ENCODE results near the gene OR8I2.
"Not testable (repeated sequence)": the region's sequence is repeated elsewhere in the genome, so short reads cannot be mapped to it uniquely, and the experiment has no call there.

The OR8I2 gene

DNA sequence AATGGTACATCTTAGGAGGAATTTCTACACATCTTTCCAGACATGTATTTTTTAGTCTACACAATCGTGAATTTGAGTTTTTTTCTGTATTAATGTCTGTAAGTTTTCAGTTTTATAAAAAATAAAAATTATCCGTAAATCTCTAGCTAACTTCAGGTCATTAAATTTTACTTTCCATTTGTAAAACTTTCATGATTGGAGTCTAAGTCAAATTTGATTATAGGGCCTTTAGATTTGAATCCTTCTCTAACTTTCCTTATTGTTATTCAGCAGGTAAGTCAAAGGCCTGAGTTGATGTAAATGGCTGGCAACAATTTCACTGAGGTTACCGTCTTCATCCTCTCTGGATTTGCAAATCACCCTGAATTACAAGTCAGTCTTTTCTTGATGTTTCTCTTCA is at the start of gene OR8I2:
Gene OR8I2, plus strand, starts transcription at position 301 of the 400 bp plus-strand sequence. Its CDS starts 0 bp downstream, at position 301.
- no peak within 1 kb of the TSS for H3K4me3 ChIP-seq (ENCODE audit: low read depth, low read length)
- TF ChIP-seq, protein P1, sequence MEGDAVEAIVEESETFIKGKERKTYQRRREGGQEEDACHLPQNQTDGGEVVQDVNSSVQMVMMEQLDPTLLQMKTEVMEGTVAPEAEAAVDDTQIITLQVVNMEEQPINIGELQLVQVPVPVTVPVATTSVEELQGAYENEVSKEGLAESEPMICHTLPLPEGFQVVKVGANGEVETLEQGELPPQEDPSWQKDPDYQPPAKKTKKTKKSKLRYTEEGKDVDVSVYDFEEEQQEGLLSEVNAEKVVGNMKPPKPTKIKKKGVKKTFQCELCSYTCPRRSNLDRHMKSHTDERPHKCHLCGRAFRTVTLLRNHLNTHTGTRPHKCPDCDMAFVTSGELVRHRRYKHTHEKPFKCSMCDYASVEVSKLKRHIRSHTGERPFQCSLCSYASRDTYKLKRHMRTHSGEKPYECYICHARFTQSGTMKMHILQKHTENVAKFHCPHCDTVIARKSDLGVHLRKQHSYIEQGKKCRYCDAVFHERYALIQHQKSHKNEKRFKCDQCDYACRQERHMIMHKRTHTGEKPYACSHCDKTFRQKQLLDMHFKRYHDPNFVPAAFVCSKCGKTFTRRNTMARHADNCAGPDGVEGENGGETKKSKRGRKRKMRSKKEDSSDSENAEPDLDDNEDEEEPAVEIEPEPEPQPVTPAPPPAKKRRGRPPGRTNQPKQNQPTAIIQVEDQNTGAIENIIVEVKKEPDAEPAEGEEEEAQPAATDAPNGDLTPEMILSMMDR (IDR thresholded peaks at IDR 0.05; ENCODE audit: borderline replicate concordance, insufficient read depth, low read depth, low read length), result no peak

DNA sequence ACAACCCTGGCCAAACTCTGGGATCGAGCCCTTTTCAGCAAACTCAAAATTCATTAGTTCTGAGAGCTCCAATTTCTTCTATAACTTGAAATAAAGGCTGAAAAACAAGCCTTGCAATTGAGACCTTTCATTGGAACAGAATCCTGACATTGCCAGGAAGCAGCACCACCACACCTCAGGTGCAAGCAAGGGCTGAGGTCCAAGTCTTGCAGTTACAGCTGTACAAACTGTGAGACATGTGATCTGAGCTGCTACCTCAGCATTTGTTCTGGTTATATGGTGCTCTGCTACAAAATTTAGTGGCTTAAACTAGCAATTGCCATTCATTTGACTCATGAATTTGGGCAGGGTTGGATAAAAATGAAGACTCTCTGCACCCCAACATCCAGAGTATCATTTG is 47.6 kb upstream of the OR8I2 start:
- H3K4me3 ChIP-seq (ENCODE audit: low read depth, low read length), result no peak overlapping the region
- TF ChIP-seq, protein P1 (IDR thresholded peaks at IDR 0.05; ENCODE audit: borderline replicate concordance, insufficient read depth, low read depth, low read length), result no peak

DNA sequence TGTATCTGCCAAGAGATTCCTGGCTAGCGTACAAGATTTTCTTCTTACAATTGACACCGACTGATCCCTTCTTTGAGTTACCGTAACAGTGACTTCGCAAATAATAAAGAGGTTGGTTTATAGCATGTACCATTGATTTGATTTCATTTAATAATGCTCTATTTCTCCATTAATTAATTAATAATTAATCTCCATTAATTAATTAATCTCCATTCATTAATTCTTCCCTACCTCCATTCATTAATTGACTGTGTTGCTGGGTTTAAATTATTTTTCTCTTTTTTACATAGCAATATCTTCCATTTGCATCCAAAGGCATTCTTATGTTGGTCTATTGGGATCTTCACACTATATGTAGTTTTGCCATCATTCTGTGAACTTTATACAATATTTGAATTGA is 44.6 kb upstream of the OR8I2 start:
- no peak overlapping the region for H3K4me3 ChIP-seq (ENCODE audit: low read depth, low read length)
- TF ChIP-seq, protein P1 (IDR thresholded peaks at IDR 0.05; ENCODE audit: borderline replicate concordance, insufficient read depth, low read depth, low read length), result no peak

DNA sequence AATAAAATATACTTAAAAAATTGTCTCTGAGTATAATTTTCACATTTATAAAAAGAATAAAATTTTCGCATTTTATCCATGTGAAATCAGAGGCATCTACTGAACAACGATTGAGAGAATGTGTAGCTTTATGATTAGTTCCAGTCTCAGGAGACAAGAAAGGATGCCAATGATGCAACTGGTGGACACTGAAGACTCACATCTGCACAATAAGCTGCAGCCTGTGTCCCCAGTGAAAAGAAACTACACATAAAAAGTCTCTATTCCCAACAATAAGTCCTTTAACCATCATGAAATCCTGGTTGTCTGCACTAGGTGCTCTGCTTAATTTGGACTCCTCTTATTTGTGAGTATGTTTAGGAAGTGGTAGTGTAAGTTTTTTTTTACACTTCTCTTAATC is 43.6 kb upstream of the OR8I2 start:
- TF ChIP-seq, protein P1 (IDR thresholded peaks at IDR 0.05; ENCODE audit: borderline replicate concordance, insufficient read depth, low read depth, low read length), result no peak
- H3K4me3 ChIP-seq (ENCODE audit: low read depth, low read length), result no peak overlapping the region

DNA sequence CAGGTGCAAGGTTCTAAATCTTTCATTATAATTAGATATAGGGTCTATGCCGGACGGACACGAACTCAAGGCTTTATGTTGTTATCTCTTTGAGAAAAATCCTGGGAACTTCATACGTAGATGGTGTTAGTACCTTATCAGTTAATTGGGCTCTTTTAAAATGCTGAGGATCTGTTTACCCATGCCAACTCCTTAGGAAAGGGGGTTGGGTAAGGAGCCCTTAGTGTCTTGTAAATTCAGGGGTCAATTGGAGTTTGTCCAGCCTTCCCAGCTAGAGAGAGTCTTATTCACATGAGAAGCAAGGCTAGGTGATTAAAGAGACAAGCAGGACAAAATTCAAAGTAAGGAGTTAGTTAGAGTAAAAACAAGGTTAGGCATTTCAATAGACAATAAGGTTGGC is 36.7 kb upstream of the OR8I2 start:
- H3K4me3 ChIP-seq (ENCODE audit: low read depth, low read length), result not testable (repeated sequence)

DNA sequence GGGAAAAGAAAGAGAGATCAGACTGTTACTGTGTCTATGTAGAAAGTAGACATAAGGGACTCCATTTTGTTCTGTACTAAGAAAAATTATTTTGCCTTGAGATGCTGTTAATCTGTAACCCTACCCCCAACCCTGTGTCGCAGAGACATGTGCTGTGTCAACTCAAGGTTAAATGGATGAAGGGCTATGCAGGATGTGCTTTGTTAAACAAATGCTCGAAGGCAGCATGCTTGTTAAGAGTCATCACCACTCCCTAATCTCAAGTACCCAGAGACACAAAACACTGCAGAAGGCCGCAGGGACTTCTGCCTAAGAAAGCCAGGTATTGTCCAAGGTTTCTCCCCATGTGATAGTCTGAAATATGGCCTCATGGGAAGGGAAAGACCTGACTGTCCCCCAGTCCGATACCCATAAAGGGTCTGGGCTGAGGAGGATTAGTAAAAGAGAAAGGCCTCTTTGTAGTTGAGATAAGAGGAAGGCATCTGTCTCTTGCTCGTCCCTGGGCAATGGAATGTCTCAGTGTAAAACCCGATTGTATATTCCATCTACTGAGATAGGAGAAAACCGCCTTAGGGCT is 35.4 kb upstream of the OR8I2 start:
- H3K4me3 ChIP-seq (ENCODE audit: low read depth, low read length), result not testable (repeated sequence)

DNA sequence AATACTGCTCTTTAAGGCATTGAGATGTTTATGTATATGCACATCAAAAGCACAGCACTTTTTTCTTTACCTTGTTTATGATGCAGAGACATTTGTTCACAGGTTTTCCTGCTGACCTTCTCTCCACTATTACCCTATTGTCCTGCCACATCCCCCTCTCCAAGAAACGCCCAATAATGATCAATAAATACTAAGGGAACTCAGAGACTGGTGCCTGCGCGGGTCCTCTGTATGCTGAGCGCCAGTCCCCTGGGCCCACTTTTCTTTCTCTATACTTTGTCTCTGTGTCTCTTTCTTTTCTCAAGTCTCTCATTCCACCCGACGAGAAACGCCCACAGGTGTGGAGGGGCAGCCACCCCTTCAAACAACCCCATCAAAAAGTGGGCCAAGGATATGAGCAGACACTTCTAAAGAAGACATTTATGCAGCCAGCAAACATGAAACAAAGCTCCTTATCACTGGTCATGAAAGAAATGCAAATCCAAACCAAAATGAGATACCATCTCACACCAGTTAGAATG is 34.8 kb upstream of the OR8I2 start:
- not testable (repeated sequence) for H3K4me3 ChIP-seq (ENCODE audit: low read depth, low read length)

DNA sequence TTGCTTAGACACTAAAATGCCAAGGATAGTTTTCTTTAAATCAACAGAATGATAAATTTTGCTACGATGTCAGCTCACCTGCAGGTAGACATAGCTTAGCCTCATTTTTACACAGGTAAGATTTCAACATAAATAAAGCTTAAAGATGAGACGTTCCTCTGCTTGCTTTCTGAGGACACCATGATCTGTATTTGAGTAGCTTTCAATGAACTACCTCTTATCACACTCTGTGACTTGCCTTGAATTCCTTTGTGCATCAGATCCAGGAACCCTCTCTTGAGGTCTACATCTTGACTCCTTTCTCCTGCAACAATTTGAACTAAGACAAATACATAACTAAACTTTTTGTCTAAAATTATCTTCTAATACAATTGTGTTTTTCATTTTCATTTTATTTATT is 26.1 kb upstream of the OR8I2 start:
- TF ChIP-seq, protein P1 (IDR thresholded peaks at IDR 0.05; ENCODE audit: borderline replicate concordance, insufficient read depth, low read depth, low read length), result no peak

DNA sequence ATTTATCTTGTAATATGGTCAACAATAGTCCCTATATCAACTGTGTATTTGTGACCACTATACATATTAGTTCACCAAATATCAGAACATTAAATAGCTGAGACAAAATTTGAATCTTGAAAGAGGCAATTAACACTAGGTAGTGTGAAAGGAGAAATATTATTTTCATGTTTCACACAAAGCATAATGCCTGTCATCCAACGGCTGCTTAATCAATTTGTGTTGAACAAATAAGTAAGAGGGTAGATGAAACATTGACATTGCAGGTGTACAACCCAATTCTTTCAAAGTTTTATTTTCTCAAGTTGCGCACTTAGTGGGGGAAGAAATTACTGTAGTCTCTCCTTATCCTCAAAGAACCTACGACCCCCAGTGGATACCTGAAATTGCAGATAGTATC is 3.4 kb upstream of the OR8I2 start:
- H3K4me3 ChIP-seq (ENCODE audit: low read depth, low read length), result no peak overlapping the region
- TF ChIP-seq, protein P1 (IDR thresholded peaks at IDR 0.05; ENCODE audit: borderline replicate concordance, insufficient read depth, low read depth, low read length), result no peak

More for the DNA sequence above, 26.1 kb upstream of the OR8I2 start:
- no peak overlapping the region for H3K4me3 ChIP-seq (ENCODE audit: low read depth, low read length)

Data from GM12875 (cell line).